ENCODE measurements around the gene C1orf210. TPM values are rescaled to one million over a fixed set of nuclear protein-coding genes. Genes with fewer than 3 reads are reported as not detected.

C1orf210 gene
- total and polyA plus RNA-seq, 3 experiments from 2014 or later = not detected

- H3K27me3 Mint-ChIP-seq = peaks cover 11 to 26% of the 10 kb centered on the region in 2 donors
- DNase-seq = no peak
- peaks cover 0 to 5% (median 2%) of the 10 kb centered on the region in 5 donors for H3K9me3 Mint-ChIP-seq
- H3K27ac ChIP-seq (ENCODE audit: low read depth, low read length) = no peak overlapping the region
- H3K36me3 ChIP-seq (ENCODE audit: insufficient read depth, low read length) = no peaks in the 10 kb centered on the region
- H3K27ac Mint-ChIP-seq = no peak overlapping the region
- no peak overlapping the region for H3K4me3 ChIP-seq (ENCODE audit: low read length)
- ChIA-PET POLR2A (no interaction called here), CTCF (no interaction called here)
- no peaks in the 10 kb centered on the region for H3K27me3 ChIP-seq (ENCODE audit: insufficient read depth, low read length, poor library complexity, severe bottlenecking)
- peaks cover 1 to 6% (median 6%) of the 10 kb centered on the region in 3 donors for H3K4me1 Mint-ChIP-seq
- no peak overlapping the region for H3K4me3 Mint-ChIP-seq
- H3K4me1 ChIP-seq (ENCODE audit: insufficient read depth, low read length) = no peaks in the 10 kb centered on the region
- H3K36me3 Mint-ChIP-seq = no peaks in the 10 kb centered on the region
- no peaks in the 10 kb centered on the region for H3K9me3 ChIP-seq (ENCODE audit: low read length)
Measured at GRCh38 chr1:43265431-43265830, 19.9 kb downstream of the C1orf210 start.

- CTCF ChIA-PET = no interaction called here
- DNase-seq = no peak
- Mint-ChIP-seq H3K36me3 (no peaks in the 10 kb centered on the region), H3K27me3 (peaks cover 5 to 10% of the 10 kb centered on the region in 2 donors), H3K4me3 (no peak overlapping the region), H3K27ac (no peak overlapping the region), H3K9me3 (peaks cover 0 to 1% (median 0%) of the 10 kb centered on the region in 5 donors), H3K4me1 (no peaks in the 10 kb centered on the region)
- no peak overlapping the region for H3K27ac ChIP-seq (ENCODE audit: low read depth, low read length)
- POLR2A ChIA-PET = no interaction called here
- H3K36me3 ChIP-seq (ENCODE audit: insufficient read depth, low read length) = no peaks in the 10 kb centered on the region
- H3K4me1 ChIP-seq (ENCODE audit: insufficient read depth, low read length) = no peaks in the 10 kb centered on the region
- H3K9me3 ChIP-seq (ENCODE audit: low read length) = no peaks in the 10 kb centered on the region
- no peak overlapping the region for H3K4me3 ChIP-seq (ENCODE audit: low read length)
- H3K27me3 ChIP-seq (ENCODE audit: insufficient read depth, low read length, poor library complexity, severe bottlenecking) = no peaks in the 10 kb centered on the region
Measured at GRCh38 chr1:43258370-43258769, 27.0 kb downstream of the C1orf210 start.

GRCh38 chr1:43256675-43257570, 28.5 kb downstream of the C1orf210 start:
- POLR2A ChIA-PET = no interaction called here
- CTCF ChIA-PET = no interaction called here
- H3K4me1 ChIP-seq (ENCODE audit: insufficient read depth, low read length) = no peaks in the 10 kb centered on the region
- Mint-ChIP-seq H3K27ac (no peak overlapping the region), H3K4me3 (no peak overlapping the region), H3K9me3 (no peaks in the 10 kb centered on the region), H3K36me3 (no peaks in the 10 kb centered on the region), H3K4me1 (no peaks in the 10 kb centered on the region), H3K27me3 (peaks cover 5 to 18% of the 10 kb centered on the region in 2 donors)
- no peak overlapping the region for H3K4me3 ChIP-seq (ENCODE audit: low read length)
- H3K27me3 ChIP-seq (ENCODE audit: insufficient read depth, low read length, poor library complexity, severe bottlenecking) = no peaks in the 10 kb centered on the region
- H3K9me3 ChIP-seq (ENCODE audit: low read length) = no peaks in the 10 kb centered on the region
- no peak overlapping the region for H3K27ac ChIP-seq (ENCODE audit: low read depth, low read length)
- DNase-seq = no peak
- H3K36me3 ChIP-seq (ENCODE audit: insufficient read depth, low read length) = no peaks in the 10 kb centered on the region

DNA sequence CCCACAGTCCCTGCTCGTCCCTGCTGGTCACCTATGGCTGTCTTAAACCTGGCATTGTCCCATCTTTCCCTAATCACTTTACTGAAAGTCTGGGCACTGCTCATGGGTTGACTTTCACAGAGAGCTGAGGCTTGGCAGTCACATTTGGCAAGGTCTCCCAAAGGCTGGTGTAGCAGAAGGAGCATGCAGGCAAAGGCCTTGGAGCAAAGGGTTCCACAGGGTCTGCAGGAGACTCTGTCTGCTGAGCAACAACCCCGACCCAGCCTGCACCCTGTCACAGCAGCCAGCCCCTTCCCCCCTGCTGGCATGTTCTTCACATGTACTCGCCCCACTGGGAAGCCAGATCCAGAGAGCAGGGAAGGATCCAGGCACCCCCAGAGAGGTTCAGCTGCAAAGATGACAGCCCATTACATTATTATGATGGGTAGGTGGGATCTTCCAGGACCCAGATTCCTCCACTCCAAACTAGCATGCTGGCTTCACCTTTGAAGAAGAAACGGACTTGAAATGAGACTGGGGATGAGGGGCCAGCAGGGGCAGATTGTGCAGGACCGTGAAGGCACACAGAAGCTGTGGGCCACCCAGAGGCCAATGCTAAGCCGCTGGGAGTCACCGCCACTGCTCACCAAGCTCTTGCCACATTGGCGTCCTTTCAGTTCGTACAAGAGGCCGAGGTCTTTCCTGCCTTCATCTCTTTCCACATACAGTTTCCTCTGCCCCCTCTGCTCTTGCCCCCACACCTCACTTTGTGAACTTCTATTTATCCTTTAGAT, 29.8 kb downstream of the C1orf210 start:
- Mint-ChIP-seq H3K9me3 (no peaks in the 10 kb centered on the region), H3K36me3 (no peaks in the 10 kb centered on the region), H3K27ac (no peak overlapping the region), H3K27me3 (peaks cover 7 to 23% of the 10 kb centered on the region in 2 donors), H3K4me1 (no peaks in the 10 kb centered on the region), H3K4me3 (no peak overlapping the region)
- no peak for DNase-seq
- H3K4me1 ChIP-seq (ENCODE audit: insufficient read depth, low read length) = no peaks in the 10 kb centered on the region
- H3K27me3 ChIP-seq (ENCODE audit: insufficient read depth, low read length, poor library complexity, severe bottlenecking) = no peaks in the 10 kb centered on the region
- CTCF ChIA-PET = no interaction called here
- no peak overlapping the region for H3K27ac ChIP-seq (ENCODE audit: low read depth, low read length)
- POLR2A ChIA-PET = no interaction called here
- H3K4me3 ChIP-seq (ENCODE audit: low read length) = no peak overlapping the region
- no peaks in the 10 kb centered on the region for H3K9me3 ChIP-seq (ENCODE audit: low read length)
- H3K36me3 ChIP-seq (ENCODE audit: insufficient read depth, low read length) = no peaks in the 10 kb centered on the region

GRCh38 chr1:43253876-43254275, 31.5 kb downstream of the C1orf210 start:
- ChIA-PET POLR2A (no interaction called here), CTCF (no interaction called here)
- Mint-ChIP-seq H3K27me3 (peaks cover 7 to 28% of the 10 kb centered on the region in 2 donors), H3K27ac (no peak overlapping the region), H3K4me1 (no peaks in the 10 kb centered on the region), H3K9me3 (no peaks in the 10 kb centered on the region), H3K36me3 (no peaks in the 10 kb centered on the region), H3K4me3 (no peak overlapping the region)
- Histone ChIP-seq H3K36me3 (ENCODE audit: insufficient read depth, low read length) (no peaks in the 10 kb centered on the region), H3K27me3 (ENCODE audit: insufficient read depth, low read length, poor library complexity, severe bottlenecking) (no peaks in the 10 kb centered on the region), H3K4me1 (ENCODE audit: insufficient read depth, low read length) (no peaks in the 10 kb centered on the region), H3K9me3 (ENCODE audit: low read length) (no peaks in the 10 kb centered on the region), H3K4me3 (ENCODE audit: low read length) (no peak overlapping the region), H3K27ac (ENCODE audit: low read depth, low read length) (no peak overlapping the region)
- no peak for DNase-seq

DNA sequence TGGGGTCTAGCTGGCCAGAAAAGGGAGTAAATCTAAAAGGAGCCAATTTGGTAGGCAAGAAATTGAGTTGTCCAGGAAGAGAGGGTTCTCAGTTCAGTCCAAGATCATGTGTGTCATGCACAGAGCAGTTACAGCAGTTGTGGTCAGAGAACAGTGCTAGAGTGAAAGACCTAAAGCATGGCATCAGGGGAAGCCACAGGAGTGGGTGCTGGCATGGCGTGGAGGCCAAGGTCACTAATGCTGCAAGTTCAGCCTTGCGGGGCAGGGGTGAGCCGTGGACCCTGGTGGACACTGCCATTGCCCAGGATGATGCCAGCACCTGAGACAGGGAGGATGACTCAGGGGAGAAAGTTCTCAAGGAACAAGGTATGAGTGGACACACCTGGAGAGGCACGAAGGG, 32.2 kb downstream of the C1orf210 start:
- no peaks in the 10 kb centered on the region for H3K36me3 ChIP-seq (ENCODE audit: insufficient read depth, low read length)

DNA sequence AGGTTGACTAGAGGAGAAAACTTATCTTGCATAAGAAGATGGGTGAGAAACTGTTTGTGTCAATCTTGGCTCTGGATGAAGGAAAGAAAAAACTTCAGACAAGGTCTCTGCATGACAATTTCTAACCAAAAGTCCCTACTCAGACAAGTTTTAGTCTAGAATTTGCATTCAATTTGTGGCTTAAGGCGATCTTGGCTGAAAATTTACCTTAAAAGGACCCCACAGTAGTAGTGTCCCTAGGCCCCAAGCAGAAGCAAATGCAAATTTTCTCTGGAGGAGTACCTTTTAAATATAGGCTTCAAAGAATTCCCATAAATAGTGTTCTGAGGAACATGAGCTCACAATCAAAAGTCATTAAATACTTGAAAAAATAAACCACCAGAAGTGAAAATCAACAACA, 33.2 kb downstream of the C1orf210 start:
- no peak overlapping the region for H3K4me3 Mint-ChIP-seq
- no peaks in the 10 kb centered on the region for H3K9me3 Mint-ChIP-seq
- no peaks in the 10 kb centered on the region for H3K27me3 ChIP-seq (ENCODE audit: insufficient read depth, low read length, poor library complexity, severe bottlenecking)
- H3K4me1 Mint-ChIP-seq = no peaks in the 10 kb centered on the region
- no peak overlapping the region for H3K27ac Mint-ChIP-seq
- H3K4me3 ChIP-seq (ENCODE audit: low read length) = no peak overlapping the region
- H3K4me1 ChIP-seq (ENCODE audit: insufficient read depth, low read length) = no peaks in the 10 kb centered on the region
- no peaks in the 10 kb centered on the region for H3K9me3 ChIP-seq (ENCODE audit: low read length)
- no peaks in the 10 kb centered on the region for H3K36me3 Mint-ChIP-seq
- peaks cover 4 to 29% of the 10 kb centered on the region in 2 donors for H3K27me3 Mint-ChIP-seq
- H3K36me3 ChIP-seq (ENCODE audit: insufficient read depth, low read length) = no peaks in the 10 kb centered on the region
- ChIA-PET CTCF (no interaction called here), POLR2A (no interaction called here)
- H3K27ac ChIP-seq (ENCODE audit: low read depth, low read length) = no peak overlapping the region
- DNase-seq = no peak

More for the DNA sequence above, 32.2 kb downstream of the C1orf210 start:
- H3K4me1 Mint-ChIP-seq = no peaks in the 10 kb centered on the region
- peaks cover 7 to 28% of the 10 kb centered on the region in 2 donors for H3K27me3 Mint-ChIP-seq
- H3K27me3 ChIP-seq (ENCODE audit: insufficient read depth, low read length, poor library complexity, severe bottlenecking) = no peaks in the 10 kb centered on the region
- no peaks in the 10 kb centered on the region for H3K9me3 Mint-ChIP-seq
- ChIA-PET CTCF (no interaction called here), POLR2A (no interaction called here)
- no peaks in the 10 kb centered on the region for H3K4me1 ChIP-seq (ENCODE audit: insufficient read depth, low read length)
- H3K9me3 ChIP-seq (ENCODE audit: low read length) = no peaks in the 10 kb centered on the region
- no peak for DNase-seq
- H3K27ac ChIP-seq (ENCODE audit: low read depth, low read length) = no peak overlapping the region
- H3K4me3 Mint-ChIP-seq = no peak overlapping the region
- peak overlapping the region in 1 of 8 donors; percentile 91 for H3K27ac Mint-ChIP-seq
- H3K36me3 Mint-ChIP-seq = no peaks in the 10 kb centered on the region
- no peak overlapping the region for H3K4me3 ChIP-seq (ENCODE audit: low read length)

DNA sequence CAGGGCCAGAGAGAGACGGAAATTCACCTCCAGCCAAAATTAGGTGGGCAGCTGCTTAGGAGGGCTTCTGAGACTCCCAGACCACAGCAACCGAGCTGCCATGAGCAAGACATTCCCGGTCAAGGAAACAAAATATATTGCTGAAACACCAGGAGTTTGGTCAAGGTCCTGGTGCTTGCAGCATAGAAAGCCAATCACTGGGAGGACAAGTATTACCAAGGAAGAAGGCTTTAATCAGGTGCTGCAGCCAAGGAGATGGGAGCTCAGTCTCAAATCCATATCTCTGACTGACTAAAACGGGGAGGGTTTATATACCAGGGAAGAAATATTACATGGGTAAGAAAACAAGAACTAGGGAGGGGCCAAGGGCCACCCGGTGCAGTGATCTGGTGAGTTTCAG, 34.4 kb downstream of the C1orf210 start:
- Mint-ChIP-seq H3K4me3 (no peak overlapping the region), H3K27ac (no peak overlapping the region), H3K9me3 (no peaks in the 10 kb centered on the region), H3K27me3 (peaks cover 2 to 28% of the 10 kb centered on the region in 2 donors), H3K4me1 (no peaks in the 10 kb centered on the region), H3K36me3 (no peaks in the 10 kb centered on the region)
- Histone ChIP-seq H3K27ac (ENCODE audit: low read depth, low read length) (no peak overlapping the region), H3K27me3 (ENCODE audit: insufficient read depth, low read length, poor library complexity, severe bottlenecking) (no peaks in the 10 kb centered on the region), H3K4me1 (ENCODE audit: insufficient read depth, low read length) (no peaks in the 10 kb centered on the region), H3K9me3 (ENCODE audit: low read length) (no peaks in the 10 kb centered on the region), H3K36me3 (ENCODE audit: insufficient read depth, low read length) (no peaks in the 10 kb centered on the region), H3K4me3 (ENCODE audit: low read length) (no peak overlapping the region)
- ChIA-PET POLR2A (no interaction called here), CTCF (no interaction called here)
- no peak for DNase-seq

Measured in CD8-positive, alpha-beta memory T cell (primary cell).